ENCODE results near the gene ZNF385A.

Gene ZNF385A

DNA sequence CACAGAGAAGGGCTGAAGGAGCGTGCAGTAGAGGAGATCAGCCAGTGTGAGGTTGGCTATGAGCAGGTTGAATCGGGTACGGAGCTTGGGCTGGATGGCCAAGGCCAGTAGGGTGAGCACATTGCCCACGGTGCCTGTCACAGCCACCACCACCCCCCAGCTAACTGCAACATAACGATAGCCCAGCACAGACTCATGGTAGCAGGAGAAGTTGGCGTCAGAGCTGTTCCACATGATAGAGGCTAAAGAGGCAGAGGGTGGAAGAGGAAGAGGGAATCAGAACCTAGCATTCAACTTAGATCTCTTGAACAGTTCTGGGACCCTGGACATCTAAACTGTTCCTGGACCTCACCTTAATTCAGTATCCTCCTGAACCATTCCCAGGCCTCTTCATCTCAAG is 20.9 kb downstream of the ZNF385A start:
- ATAC-seq: no peak
- TF ChIP-seq, protein P1, sequence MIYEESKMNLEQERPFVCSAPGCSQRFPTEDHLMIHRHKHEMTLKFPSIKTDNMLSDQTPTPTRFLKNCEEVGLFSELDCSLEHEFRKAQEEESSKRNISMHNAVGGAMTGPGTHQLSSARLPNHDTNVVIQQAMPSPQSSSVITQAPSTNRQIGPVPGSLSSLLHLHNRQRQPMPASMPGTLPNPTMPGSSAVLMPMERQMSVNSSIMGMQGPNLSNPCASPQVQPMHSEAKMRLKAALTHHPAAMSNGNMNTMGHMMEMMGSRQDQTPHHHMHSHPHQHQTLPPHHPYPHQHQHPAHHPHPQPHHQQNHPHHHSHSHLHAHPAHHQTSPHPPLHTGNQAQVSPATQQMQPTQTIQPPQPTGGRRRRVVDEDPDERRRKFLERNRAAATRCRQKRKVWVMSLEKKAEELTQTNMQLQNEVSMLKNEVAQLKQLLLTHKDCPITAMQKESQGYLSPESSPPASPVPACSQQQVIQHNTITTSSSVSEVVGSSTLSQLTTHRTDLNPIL (CRISPR knock-in tag; IDR thresholded peaks at IDR 0.05; ENCODE audit: low read depth): no peak
- TF ChIP-seq POU6F1 (CRISPR knock-in tag; IDR thresholded peaks at IDR 0.05; ENCODE audit: borderline replicate concordance, low read depth) (no peak), GLIS3 (CRISPR knock-in tag; IDR thresholded peaks at IDR 0.05) (no peak), SNAI2 (CRISPR knock-in tag; IDR thresholded peaks at IDR 0.05) (no peak), OSR1 (CRISPR knock-in tag; IDR thresholded peaks at IDR 0.05) (no peak), CSDC2 (CRISPR knock-in tag; IDR thresholded peaks at IDR 0.05) (no peak), ZFP3 (CRISPR knock-in tag; IDR thresholded peaks at IDR 0.05) (no peak), ARNTL (CRISPR knock-in tag; IDR thresholded peaks at IDR 0.05; ENCODE audit: borderline replicate concordance, low read depth) (no peak), ZNF70 (CRISPR knock-in tag; IDR thresholded peaks at IDR 0.05) (no peak), TCF4 (CRISPR knock-in tag; IDR thresholded peaks at IDR 0.05; ENCODE audit: borderline replicate concordance) (no peak), ZNF8 (CRISPR knock-in tag; IDR thresholded peaks at IDR 0.05) (no peak), ZNF565 (CRISPR knock-in tag; conservative IDR thresholded peaks at IDR 0.05; ENCODE audit: low read depth) (no peak)
- TF ChIP-seq, protein P2, sequence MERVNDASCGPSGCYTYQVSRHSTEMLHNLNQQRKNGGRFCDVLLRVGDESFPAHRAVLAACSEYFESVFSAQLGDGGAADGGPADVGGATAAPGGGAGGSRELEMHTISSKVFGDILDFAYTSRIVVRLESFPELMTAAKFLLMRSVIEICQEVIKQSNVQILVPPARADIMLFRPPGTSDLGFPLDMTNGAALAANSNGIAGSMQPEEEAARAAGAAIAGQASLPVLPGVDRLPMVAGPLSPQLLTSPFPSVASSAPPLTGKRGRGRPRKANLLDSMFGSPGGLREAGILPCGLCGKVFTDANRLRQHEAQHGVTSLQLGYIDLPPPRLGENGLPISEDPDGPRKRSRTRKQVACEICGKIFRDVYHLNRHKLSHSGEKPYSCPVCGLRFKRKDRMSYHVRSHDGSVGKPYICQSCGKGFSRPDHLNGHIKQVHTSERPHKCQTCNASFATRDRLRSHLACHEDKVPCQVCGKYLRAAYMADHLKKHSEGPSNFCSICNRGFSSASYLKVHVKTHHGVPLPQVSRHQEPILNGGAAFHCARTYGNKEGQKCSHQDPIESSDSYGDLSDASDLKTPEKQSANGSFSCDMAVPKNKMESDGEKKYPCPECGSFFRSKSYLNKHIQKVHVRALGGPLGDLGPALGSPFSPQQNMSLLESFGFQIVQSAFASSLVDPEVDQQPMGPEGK (CRISPR knock-in tag; IDR thresholded peaks at IDR 0.05; ENCODE audit: borderline replicate concordance): no peak
- TF ChIP-seq, protein P3, sequence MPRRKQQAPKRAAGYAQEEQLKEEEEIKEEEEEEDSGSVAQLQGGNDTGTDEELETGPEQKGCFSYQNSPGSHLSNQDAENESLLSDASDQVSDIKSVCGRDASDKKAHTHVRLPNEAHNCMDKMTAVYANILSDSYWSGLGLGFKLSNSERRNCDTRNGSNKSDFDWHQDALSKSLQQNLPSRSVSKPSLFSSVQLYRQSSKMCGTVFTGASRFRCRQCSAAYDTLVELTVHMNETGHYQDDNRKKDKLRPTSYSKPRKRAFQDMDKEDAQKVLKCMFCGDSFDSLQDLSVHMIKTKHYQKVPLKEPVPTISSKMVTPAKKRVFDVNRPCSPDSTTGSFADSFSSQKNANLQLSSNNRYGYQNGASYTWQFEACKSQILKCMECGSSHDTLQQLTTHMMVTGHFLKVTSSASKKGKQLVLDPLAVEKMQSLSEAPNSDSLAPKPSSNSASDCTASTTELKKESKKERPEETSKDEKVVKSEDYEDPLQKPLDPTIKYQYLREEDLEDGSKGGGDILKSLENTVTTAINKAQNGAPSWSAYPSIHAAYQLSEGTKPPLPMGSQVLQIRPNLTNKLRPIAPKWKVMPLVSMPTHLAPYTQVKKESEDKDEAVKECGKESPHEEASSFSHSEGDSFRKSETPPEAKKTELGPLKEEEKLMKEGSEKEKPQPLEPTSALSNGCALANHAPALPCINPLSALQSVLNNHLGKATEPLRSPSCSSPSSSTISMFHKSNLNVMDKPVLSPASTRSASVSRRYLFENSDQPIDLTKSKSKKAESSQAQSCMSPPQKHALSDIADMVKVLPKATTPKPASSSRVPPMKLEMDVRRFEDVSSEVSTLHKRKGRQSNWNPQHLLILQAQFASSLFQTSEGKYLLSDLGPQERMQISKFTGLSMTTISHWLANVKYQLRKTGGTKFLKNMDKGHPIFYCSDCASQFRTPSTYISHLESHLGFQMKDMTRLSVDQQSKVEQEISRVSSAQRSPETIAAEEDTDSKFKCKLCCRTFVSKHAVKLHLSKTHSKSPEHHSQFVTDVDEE (CRISPR knock-in tag; IDR thresholded peaks at IDR 0.05): no peak

- ATAC-seq: no peak
- TF ChIP-seq TOX (CRISPR knock-in tag; IDR thresholded peaks at IDR 0.05; ENCODE audit: borderline replicate concordance) (no peak), ZC3H10 (CRISPR knock-in tag; IDR thresholded peaks at IDR 0.05) (no peak), ZNF565 (CRISPR knock-in tag; conservative IDR thresholded peaks at IDR 0.05; ENCODE audit: low read depth) (no peak), ARNTL (CRISPR knock-in tag; IDR thresholded peaks at IDR 0.05; ENCODE audit: borderline replicate concordance, low read depth) (no peak), GLIS3 (CRISPR knock-in tag; IDR thresholded peaks at IDR 0.05) (no peak)
Measured at GRCh38 chr12:54363047-54363446, 21.5 kb downstream of the ZNF385A start.

GRCh38 chr12:54360717-54361456 is 23.6 kb downstream of the ZNF385A start:
- peak; percentile 69 for ATAC-seq
- TF ChIP-seq ZC3H10 (CRISPR knock-in tag; IDR thresholded peaks at IDR 0.05) (no peak), ZNF565 (CRISPR knock-in tag; conservative IDR thresholded peaks at IDR 0.05; ENCODE audit: low read depth) (no peak), ZNF70 (CRISPR knock-in tag; IDR thresholded peaks at IDR 0.05) (peak; percentile 59; the same call in 1 of the 2 replicates), OSR1 (CRISPR knock-in tag; IDR thresholded peaks at IDR 0.05) (no peak)

DNA sequence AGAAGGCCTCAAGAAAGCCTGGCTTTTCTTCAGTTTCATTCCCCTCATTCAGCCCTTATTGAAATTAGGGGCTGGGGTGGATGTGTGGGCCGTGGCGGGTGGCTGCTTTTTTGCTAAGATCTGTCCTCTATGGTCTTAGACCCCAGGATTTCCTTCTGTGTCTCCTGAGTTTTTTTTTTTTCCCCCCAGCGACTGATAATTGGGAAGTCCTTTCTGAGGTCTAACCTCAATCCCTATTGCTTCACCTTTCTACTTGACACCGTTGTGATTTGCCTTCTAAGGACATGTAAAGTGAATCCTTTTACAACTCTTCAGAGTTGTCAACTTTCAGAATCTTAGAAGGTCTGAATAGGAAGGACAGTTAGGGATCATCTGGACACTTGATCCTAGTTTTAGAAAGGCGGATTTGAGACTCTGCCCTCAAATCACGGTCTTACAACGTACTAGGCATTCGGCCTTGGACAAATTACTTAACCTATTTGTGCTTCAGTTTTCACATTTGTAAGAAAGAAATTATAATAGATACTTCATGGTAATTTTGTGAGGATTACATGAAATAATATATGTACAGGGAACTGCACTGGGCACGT is 24.7 kb downstream of the ZNF385A start:
- no peak for ATAC-seq
- TF ChIP-seq ARNTL (CRISPR knock-in tag; IDR thresholded peaks at IDR 0.05; ENCODE audit: borderline replicate concordance, low read depth): no peak

Data from SK-N-SH treated with all-trans-retinoic acid at 6 μM for 48 hours (cell line).